Stimulated activated CD8-positive, alpha-beta memory T cell treated with anti-CD3 and anti-CD28 coated beads, Interleukin-7, amount 100 ng/mL, for 4 hours (primary cell): ENCODE results near the gene PTCH1.

Experiments used
- DNase-seq, 2 donors: peaks; one replicate each; pipeline ENCODE4 v3.0.0-alpha.2; 2020; ENCODE audit warnings: low read depth in 2 of 2

The PTCH1 gene

DNA sequence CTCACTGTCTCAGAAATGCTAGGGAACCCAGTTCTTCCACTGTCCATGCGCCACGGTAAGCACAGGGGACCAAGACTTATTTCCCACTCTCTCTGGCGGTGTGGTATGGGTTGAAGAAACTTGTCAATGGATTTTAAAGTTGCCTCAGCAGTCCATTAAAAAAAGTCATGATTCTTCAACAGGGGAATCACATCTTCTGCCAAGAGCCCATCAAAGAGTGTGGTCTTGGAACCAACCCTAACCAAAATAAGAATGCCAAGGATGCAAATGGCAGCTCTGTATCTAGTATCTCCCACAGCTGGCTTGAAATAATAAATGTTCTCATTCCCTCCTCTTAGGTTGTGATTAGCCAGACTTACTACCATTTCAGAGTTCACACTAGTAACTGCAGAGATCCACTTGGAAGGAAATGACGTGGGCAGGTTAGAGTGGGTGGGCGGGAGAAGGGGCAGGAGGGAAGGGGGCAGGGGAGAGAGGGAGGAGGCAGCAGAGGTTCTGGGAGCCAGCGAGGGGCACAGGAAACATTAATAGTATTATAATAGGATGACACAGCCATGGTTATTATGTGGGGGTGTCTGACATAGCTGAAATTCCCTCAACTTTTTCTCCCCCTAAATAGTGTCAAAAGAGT lies 17.6 kb downstream of the PTCH1 start:
- no peak for DNase-seq

DNA sequence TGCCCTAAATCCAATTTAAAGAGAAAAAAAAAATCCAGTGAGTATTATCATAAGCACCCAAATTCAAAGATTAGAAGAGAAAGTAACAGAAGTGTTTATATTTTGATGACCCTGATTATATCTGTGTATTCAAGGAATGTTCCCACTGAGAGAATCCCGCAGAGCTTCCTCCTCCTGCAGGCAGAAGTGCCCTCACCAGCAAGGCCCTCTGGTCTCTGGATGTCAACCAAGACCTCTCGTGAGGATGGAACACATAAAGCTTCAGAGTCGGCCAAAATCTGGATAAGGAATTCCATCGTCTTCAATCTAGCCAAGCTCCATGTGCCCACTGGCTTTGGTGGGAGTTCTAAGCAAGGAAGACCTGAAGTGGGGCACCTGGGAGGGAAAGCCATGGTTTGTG lies 18.1 kb downstream of the PTCH1 start:
- DNase-seq: no peak

DNA sequence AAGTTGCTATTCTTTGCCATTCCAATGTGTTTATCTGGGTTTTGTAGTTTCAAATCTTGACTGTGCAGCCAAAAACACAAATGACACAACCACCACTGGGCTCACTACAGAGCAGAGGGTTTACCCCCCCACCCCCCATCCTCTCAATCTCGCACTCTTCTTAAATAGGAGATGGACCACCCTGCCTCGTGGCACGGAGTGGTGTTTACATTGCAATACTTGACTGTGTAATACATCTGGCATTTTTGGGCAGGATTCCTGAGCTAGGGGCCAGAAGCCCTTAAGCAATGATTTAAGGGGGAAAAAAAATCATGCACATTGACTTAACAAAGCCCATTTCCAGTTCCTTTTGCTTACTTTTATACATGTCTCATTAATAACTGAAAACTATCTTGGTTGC lies 19.0 kb downstream of the PTCH1 start:
- DNase-seq: no peak

DNA sequence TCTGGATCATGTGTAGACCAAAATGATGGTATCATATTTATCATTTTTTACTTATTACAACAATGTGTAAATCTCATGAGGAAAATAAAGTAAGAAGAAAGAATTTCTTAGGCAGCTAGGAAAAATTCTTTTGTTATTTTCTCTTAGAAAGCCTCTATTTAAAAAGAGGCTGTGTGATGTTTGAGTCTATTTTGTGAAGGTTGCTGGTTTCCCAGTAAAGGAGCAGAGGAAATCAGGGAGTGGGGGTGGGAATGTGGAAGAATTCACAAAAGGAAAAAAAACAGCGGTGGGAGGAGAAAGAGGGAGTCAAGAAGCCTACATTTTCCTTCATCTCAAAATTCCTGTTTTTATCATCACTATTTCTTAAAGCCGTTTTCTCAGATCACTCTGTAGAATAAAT lies 20.1 kb downstream of the PTCH1 start:
- no peak for DNase-seq

DNA sequence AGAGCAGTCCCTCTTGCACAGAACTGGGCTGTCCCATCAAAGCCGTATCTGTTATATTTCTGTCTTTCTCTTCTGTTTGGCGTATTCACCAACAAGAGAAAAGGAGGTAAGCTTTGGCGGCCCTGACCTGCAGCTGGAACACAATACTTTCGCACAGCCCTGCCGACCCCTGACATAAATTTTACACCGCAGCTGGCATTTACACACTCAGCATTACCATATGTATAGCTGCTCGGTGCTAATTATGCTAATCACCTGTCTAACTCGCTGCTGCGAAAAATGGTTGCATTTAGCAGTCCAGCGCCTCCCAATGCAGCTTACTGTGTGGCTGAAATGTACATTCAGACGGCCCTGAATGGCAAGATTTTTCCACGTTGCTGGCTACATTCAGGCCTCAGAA lies 20.8 kb downstream of the PTCH1 start:
- no peak for DNase-seq

DNA sequence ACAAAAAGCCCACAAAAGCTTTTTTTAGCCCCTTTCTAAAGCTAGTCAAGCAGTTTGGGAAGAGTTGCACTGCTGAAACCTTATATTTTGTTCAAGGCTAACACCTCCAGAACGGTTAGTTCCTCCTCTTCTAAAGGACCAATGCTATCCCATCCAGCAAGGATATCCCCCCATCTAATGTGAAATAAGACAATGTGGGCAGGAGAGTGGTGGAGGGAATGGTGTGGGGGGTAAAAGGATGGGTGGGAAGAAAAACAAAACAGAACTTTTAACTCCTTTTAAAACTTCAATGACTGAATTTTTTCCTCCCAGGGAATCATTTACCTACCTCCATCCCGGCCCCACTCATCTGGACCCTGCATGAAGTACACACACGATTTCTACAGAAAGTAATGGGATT lies 21.2 kb downstream of the PTCH1 start:
- no peak for DNase-seq

DNA sequence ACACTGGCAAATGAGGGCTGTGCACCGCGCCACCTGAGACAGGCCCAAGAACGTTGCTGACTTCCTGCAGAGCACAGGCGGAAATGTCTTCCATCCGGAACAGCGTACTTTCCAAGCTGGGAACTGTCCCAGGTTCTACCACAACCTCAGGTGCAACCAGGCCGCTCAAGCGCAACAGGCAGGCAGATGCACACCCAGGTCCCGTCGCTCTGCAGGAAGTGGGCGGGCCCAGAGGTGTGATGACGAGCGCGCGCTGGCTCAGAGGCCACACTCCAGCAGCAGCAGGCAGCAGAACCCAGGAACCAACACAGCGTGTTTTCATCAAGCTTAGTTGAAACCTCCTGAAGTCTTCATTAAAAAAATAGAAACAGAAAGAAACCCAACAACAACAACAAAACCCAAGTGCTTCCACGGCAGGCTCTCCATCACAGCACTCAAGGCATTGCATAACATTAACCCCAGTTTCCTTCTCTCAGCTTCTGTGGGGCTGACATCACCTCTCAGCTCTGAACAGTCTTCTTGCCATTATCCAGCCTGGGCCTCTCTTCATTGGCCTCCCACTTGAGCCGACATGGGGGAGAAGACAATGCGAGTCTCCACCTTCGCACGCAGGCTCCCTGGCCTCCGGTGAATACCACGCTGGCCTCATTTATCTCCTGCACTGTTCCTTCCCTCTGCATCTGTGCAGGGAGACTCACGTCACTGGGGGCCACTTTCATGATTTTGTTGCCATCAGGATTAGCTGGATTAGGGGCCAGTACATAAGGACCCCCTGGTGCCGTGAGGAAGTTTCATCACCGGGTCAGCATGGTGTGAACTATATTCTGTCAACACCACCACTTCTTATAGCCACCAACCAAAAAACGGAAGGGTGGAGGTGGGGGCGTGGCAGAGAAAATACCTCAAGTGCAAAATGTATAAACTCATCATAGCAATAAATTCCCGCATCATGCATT lies 22.1 kb downstream of the PTCH1 start:
- peak; percentile 72 to 81 for DNase-seq

DNA sequence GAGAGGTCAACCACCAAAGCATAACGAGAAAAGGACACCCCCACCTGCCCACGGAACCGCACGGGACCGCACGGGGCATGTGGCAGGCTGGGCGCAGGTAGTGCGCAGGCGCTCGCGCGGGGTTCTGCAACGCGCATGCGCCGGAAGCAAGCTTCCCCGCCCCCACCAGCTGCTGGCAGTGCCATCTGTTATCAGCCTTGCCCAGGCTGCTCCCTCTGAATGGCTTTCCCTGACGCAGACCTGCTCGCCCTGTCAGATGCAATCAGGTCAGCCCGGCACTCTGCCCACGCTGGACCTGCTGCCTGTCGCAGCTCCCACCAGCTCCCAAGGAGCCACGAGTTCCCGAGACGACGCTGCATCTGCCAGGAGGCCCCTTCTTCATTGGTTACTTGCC lies 22.8 kb downstream of the PTCH1 start:
- peak in 1 of 2 donors; percentile 36 for DNase-seq

DNA sequence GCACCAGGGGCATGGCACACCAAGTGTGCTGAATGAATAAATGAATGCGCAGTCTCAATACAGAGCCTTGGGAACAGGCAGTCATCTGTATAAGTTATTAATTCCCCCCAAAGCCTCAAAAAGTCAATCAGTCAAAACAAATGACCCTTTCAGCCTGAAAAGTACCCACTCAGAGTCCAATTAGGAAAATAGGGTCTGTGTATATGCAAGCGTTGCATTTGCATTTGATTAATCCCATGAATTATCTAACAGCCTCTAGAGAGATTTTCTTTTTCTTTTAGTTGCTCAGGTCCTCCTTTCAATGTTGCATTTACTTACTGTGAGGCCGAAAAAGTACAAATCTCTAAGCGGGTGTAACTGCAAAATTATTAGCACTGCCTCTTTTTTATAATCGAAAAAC lies 23.4 kb downstream of the PTCH1 start:
- DNase-seq: no peak

DNA sequence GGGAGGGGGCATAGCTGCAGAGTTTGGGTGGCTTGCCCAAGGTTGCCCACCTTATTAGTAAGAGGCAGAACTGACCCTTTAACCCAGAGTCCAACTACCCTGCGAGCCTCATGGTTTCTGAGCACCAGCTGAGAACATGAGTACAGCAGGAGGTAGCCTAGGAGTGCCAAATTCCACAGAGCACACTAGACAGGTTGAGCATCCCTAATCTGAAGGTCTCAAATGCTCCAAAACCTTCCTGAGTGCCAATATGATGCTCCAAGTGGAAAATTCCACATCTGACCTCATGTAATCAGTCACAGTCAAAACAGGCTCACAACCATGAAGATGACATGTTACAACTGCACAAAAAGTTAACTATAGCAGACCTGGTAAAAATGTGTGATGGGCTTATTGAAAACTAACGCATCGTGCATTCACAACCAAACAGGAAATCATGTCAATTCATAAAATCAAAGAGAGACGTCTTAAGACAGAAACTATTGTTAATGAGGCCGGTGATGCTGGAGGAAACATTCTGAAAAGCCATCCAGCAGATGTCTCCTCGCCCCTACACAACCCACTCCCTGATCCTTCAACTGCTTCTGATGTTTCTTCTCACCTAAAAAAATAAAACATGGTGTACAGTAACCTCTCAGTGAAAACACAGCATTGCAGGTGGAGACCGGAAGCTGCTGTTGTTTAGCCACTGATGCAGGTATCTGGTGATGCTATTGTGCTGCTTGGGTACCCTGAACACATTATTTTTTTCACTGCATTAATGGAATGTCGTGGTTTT lies 25.0 kb downstream of the PTCH1 start:
- DNase-seq: no peak

DNA sequence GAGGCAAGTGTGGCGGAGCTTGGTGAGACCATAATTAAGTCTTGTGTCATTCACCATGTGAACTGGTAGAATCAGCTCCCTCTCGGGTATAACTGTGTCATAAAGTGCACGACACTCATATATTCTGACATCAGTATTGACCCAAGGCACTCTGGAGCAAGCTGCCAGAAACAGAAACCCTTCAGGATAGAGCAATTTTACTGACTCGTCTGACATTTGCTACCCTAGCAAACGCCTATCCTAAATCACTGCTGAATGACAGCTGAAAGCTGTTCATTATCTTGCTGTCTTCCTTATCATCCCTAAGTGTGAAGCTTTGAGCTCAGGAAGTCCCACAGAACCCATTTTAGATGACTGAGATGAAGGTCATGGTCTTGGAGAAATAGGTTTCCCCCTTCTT lies 27.8 kb downstream of the PTCH1 start:
- no peak for DNase-seq

DNA sequence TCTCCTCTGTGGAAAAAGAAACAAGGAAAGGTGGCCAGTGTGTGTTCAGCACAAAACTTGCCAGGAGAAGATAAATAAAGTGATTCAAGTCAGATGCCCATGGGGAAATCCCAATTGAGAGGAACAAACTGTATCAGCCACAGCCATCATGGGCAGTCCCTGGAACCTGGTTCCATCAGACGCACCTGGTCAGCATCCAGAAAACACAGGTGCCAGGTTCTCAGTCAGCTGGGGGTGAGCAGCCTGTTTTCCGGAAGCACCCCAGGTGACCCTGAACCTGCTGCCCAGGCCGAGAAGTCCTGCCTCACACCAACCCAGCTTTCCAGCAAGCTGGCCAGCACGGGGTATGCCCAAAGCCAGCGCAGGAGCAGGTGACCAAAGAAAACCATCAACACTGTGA lies 30.5 kb downstream of the PTCH1 start:
- DNase-seq: no peak

DNA sequence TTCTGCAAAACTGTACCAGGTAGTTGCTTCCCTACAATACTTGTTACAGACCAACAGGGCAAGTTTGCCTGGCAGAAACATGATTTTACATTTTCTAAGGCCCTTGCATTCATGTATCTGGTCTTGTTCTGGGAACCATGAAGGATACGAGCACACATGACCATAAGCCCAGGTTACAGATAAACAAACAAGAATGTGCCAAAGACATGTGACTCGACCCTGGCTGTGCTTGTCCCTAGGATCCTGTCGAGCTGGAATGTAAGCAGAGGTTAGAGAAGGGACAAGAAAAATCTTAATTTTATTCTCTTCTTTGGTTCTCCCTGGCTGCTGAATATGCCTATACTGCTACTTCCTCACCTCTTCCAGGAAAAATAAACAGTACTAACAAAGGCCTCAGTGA lies 32.5 kb downstream of the PTCH1 start:
- DNase-seq: no peak

DNA sequence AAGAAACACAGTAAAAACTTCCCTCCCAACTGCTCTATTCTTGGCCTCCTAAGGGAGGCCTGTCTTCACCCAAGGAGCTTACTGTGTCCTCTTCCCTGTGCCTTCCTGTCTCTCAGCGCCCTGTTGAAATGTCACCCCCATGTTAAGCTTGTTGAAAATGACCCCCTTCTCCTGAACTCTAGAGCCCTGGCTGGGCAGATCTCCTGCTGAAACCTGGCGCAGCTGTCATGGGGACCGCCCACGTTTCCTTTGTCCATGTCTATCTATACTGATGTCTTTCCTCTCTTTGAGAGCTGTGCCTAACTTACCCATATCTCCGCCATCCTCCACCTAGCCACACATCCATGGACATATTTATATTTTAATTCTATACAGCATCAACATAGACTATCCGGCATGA lies 33.3 kb downstream of the PTCH1 start:
- no peak for DNase-seq

DNA sequence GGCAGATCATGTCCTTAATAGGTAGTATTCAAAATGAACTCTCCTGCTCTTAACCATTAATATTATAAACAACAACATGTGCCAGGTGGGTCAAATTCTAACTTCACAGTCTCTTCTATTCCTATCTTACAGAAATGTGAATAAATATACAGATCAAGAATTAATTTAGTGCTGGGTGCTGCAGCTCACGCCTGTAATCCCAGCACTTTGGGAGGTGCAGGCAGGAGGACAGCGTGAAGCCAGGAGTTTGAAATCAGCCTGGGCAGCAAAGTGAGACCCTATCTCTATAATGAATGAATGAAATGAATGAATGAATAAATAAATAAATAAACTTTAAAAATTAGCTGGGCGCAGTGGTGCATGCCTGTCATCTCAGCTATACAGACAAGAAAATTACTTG lies 34.1 kb downstream of the PTCH1 start:
- no peak for DNase-seq

DNA sequence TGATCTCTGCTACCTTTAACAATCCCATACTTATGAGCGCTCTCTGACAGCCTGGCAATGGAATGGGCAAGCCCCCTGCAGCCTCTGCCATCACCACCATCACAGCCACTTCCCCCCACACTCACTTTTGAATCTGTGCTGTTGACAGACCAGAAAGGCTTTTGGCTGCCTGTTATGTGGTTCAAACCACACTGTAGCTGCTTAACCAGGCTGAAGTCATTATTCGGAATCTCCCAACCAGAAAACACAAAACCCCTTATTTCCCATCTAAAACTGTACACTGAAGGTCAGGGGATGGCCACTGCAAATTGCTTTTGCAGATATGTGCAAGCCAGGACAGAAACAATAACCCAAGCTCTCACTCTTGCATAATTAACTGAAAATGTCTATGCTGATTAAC lies 35.8 kb downstream of the PTCH1 start:
- DNase-seq: no peak

DNA sequence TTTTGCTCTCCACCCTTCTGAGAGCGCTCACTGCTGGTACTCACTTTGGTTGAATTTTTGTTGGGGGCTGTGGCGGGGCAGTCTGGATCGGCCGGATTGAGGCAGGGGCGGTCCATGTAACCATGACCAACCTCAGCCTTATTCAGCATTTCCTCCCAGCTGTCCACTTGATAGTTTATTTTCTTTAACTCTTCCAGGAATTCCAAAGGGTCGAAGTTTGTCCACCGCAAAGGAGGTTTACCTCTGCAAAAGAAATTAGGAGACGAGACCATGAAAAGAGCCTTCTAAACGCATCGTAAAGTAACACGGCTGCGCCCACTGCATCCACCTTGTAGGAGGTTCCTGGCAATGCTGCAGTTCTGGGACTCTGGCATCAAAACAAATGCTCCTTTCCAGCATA lies 36.4 kb downstream of the PTCH1 start:
- DNase-seq: no peak

DNA sequence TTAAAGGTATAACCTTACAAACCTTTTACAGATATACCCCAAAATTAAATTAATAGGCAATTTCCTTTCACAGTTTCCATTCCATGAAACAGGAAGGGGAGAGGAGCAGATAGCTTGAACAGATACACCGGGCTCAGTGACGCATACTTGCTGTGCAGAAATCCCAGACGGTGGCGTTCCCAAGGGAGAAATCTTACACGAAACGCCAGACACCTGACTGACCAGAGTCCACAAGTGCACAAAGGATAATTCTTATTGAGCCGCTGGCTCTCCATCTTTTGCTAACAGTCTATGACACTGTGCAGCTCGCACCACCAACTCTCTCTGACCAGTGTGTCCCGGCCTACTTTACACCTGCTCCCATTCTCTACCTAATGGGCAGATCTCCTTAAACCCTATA lies 37.4 kb downstream of the PTCH1 start:
- no peak for DNase-seq

DNA sequence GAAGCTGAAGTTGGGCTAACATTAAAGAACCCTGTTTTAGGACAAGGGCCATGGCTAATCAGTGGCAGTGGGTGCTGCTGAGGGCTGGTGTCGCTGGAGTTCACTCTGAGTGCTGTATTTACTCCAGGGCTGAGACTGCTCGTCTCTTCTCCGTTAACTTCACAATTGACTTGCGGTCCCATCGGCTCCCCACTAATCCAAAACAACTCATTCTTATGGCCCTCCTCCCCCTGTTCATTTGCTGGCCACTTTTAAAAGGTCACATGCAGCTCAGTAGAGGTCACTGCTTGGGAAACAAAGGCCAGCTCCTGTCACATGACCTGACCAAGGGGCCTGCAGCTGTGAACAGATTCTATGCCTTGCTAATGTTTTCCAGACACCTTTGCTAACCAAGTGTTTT lies 38.4 kb downstream of the PTCH1 start:
- no peak for DNase-seq

DNA sequence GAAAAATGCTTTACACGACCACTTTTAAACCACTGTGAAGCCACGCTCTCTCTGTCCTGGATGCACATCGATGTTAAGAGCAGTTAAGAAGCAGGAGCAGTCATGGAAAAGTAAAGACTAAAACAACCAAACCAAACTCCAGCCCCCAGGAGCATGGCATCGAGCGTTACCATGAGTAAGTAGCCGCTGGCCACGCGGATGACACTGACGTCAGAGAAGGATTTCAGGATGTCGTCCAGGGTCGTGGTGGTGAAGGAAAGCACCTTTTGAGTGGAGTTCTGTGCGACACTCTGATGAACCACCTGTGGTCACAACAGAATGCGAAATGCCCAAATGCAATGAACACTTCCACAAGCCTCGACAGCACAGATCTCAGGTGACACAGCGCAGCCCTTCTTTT lies 38.9 kb downstream of the PTCH1 start:
- no peak for DNase-seq

DNA sequence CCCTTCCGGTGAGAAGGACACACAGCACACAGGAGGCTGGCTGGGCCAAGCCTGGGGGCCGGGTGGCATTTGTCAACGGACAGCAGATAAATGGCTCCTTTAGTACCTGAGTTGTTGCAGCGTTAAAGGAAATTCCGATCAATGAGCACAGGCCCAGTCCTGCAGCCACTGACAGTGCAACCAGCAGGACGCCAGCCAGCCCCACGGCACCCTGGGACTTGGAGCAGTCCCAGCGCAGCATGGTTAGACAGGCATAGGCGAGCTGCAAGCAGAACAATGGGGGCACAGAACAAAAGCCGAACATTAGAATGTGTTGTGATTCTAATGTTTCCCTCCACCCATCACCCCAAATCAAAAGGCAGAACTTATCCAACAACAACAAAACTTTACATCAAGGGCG lies 39.3 kb downstream of the PTCH1 start:
- DNase-seq: no peak

DNA sequence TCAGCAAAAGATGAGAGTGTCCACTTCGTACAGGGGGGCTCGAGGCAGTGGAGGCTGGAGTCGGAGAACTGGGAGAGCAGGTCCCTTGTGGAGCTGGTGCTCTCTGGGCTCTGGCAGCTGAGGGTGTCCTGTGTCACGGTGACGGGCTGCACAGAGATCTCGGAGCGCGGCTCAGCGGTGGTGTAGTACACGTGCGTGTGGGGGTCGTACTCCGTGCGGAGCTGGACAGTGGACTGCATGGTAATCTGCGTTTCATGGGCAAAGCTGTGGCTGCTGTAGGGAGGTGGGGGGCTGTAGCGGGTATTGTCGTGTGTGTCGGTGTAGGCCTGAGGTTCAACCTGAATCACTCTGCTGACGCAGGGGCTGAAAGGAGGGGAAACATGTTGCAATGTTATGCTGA lies 48.0 kb downstream of the PTCH1 start:
- DNase-seq: no peak

DNA sequence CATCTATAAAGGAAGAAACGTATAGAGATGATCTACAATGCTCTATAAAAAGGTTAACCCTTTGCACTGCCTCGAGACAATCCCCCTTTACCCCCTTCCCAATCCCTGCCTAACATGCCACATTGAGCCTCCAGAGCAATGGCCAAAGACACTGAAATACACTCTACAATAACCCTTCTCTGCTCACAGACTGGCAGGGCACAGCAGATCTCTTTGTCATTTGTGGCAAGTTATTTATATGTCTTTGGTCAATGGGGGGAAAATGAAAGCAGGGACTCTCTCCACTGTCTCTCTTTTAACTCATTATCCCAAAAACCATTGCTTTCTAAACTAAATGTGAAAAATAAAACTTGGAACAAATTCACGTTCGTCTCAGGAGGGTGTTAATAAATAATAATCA lies 51.7 kb downstream of the PTCH1 start:
- no peak for DNase-seq
